GM19468 (cell line): Measurements from ENCODE around the gene ANKK1.

Source experiments
- ATAC-seq: cut with Tn5 transposase; IDR thresholded peaks from one replicate; pipeline ENCODE4 v1.9.1; 2021; ENCODE audit warnings: mild to moderate bottlenecking, moderate library complexity, moderate number of reproducible peaks; ENCODE audit not compliant: unreplicated experiment; ENCODE audit errors: extremely low read depth

Gene ANKK1

DNA sequence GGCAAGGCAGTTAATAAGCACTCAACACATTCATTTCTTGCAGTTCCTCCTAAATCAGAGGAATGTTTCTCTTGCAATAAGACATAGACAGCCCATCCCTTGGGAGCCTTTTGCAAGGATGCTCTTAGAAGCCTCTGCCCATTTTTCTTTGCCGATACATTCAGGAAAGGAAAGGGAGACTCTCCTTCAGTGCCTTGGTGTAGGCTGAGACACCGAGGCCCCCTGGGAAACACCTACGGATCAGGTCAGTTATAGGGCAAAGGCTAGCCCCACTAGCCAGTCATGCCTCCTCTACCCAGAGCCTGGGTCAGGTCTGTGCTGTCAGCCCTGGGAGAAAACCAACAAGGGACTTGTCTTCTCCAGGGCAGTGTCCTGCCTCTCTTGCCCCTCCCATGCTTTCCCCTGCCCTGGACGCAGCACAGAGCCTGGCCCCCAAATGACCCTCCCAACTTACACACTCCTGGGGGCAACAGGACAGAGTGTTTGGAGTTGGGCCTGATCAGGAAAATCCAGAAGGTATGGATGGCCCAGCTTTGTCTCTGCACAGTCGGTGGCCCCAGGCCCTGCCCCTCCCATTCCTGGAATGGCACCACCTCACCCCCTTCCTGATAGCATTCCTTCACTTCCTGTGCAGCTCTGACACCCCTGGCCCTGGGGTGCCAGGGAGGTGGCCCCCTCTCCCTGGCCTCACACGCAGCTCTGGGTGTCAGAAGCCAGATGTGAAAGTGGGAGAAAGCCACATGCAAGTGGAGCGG lies 18.3 kb downstream of the ANKK1 start:
- no peak for ATAC-seq

DNA sequence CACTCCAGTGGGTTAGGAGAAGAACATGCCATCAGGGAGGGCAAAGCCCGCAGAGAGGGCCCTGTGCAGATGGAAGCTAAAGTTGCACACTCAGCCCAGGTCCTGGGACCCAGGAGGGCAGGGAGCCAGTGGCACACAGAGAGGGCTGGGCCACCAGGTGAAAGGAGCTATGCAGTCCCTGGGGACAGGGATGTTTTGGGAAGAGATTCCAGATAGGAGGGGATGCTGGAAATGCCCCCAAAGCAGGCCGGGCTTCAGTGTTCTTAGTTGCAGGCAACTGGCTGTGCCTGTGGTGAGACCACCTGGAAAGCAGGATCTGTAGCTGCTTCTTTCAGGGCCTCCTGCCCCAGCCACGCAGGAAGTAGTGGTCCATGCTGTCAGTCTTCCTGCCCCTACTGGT lies 19.6 kb downstream of the ANKK1 start:
- ATAC-seq: no peak

- no peak for ATAC-seq
Measured at GRCh38 chr11:113408206-113408605, 20.6 kb downstream of the ANKK1 start.

DNA sequence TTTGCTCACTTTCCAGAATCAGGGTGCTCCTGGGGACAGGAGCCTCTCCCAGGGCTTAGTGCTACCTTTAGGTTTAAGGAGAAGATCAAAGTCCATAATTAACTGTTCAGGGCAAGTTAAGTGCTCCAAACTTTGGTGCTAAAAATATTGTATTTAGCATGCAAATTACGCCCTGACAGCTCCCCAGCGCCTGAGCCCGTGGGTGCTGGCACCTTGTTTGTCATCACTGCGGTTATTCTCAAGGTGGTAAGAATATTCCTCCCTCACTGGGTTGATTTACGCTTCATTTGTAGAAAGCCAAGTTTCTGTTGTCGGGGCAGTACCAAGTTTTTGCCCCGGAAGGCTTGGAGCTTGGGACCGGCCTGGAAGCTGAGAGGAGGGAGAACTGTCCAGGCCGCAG lies 21.3 kb downstream of the ANKK1 start:
- ATAC-seq: no peak

DNA sequence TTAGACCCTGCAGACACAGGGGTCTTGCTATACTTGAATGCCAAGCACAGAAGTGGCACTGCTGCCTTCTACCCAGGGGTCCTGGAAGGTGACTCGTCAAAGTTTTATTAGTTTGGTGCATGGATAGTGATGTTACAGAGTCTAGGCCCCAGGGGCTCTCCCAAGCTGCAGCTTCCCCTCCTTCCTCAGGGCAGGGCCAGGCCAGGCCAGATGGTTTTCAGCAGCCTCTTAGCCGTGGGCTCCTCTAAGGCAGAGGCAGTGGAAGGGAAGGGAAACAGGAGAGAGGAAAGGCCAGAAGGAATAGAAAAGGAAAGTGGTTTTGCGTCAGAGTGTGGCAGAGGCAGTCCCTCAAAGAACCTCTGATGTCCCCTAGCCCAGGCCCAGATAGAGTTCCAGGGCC lies 21.9 kb downstream of the ANKK1 start:
- ATAC-seq: no peak

DNA sequence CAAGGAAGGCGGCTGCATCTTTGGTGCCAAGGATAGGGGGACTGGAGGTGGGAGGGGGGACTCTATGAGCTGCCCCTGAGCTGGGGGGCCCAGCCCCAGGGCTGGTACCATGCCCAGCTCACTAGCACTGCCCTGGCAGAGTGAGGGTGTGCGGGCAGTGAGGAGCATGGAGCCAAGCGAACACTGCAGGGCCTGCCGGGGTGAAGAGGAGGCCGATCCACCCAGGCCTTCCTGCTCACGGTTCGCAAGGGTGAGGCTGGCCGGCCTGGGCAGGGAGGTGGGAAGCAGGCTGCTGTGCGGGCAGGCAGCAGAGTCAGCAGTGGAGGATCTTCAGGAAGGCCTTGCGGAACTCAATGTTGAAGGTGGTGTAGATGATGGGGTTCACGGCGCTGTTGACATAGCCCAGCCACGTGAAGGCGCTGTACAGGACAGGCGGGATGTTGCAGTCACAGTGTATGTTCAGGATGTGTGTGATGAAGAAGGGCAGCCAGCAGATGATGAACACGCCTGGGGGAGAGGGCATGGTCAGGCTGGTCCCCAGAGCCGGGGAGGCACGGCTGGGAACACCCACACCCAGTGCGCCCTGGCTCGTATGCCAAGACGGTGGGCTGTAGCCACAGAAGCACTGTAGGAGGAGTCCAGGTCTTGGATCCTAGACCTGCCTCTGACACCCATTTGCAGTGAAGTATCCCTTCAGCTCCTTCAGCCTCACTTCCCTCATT lies 23.0 kb downstream of the ANKK1 start:
- ATAC-seq: no peak

GRCh38 chr11:113411536-113411935 lies 24.0 kb downstream of the ANKK1 start:
- no peak for ATAC-seq

- no peak for ATAC-seq
Measured at GRCh38 chr11:113412675-113413074, 25.1 kb downstream of the ANKK1 start.

GRCh38 chr11:113415343-113415742 lies 27.8 kb downstream of the ANKK1 start:
- no peak for ATAC-seq

- no peak for ATAC-seq
Measured at GRCh38 chr11:113417428-113417827, 29.8 kb downstream of the ANKK1 start.

- no peak for ATAC-seq
Measured at GRCh38 chr11:113419454-113420003, 31.9 kb downstream of the ANKK1 start.

DNA sequence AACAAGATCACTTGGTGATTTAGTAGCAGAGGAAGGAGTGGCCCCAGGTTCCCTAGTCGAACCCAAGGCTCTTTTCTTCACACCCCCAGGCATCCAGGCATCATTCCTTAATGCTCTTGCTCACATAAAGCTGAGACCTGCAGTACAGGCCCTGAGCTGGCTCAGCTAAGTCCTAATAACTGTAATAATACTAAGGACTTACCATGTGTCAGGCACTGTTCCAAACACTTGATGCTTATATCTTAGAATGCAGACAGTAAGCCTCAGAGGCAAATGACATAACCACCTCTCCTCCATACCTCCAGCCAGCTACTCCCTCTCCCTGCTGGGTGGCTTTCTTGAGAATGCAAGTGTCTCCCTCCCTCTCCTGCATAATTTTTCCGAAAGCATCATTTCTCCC lies 33.2 kb downstream of the ANKK1 start:
- ATAC-seq: no peak

DNA sequence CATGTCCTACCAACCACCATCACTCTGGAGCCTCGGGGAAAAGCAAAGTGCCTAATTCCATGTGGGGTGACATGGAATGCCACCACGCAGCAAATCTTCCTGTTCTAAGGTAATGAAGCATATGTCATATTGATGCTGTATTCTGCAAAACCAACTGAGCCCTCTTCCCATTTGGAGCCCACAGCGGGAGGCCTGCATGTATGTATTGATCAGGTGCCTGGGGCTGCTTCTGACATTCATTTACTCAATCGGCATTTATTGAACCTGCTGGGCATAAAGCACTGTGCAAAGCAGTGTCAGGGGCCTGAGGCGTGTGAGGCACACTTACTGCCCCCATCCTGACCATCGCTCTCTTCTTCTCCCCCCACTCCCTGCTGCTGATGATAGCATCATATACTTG lies 39.1 kb downstream of the ANKK1 start:
- ATAC-seq: no peak

GRCh38 chr11:113431746-113432145 lies 44.2 kb downstream of the ANKK1 start:
- no peak for ATAC-seq

DNA sequence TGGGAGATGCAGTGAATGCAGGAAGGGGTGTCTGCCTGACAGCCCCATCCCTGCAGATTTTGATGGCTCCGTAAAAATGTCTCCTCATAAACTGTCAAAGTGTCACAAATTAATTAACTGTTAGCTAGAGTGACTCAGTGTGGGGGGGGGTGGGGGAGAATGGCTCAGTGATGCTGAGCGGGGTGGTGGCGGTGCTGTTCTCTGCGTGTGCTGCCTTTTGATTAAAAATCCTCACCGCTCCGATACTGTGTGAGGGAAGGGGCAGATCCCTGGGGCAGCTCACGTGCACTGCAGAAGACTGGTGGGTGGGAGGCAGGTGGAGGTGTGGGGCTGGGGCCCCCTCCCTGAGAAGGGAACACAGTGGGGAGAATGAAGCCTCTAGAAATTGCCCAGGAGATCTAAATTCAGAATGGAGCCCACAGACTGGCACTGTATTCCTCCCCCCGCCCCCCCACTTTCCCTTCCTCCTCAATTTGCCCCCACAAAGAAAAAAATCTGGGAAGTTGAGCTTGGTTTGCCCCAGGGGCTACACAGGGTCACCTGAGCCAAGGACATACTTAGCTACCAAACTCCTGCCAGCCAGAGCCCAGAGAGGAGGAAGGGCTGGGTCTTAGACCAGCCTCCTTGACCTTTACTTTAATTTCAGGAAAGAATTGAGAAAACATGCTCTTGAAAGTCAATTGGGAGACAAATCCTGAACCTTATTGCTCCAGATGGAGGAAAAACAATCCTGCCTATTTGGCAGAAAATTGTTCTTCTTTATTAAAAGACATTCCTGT lies 47.8 kb downstream of the ANKK1 start:
- ATAC-seq: no peak

DNA sequence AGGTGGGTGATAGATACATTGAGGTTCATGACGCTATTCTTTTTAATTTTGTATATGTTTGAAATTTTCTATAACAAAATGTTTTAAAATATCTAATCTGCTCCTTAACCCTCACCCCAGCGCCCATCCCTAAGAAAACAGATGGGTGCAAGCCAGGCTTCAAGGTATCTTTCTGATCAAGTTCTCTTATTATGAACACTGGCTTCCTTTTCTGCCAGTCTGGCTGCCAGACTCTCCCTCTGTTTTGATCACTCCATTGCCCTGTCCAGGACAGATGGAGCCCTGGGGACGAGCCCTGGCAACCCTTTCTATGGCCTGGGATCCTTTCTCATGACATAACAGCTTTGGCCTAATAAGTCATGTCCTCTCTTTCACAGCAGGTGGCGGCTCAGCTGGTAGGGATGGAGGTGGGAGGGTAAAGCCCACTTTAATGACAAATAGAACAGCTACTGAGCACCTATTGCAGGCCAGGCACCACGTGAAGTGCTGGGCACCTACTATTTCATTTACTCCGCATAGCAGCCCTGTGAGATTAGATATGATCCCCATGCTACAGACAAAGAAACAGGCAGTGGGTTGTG lies 49.2 kb downstream of the ANKK1 start:
- ATAC-seq: no peak

GRCh38 chr11:113440816-113441215 lies 53.2 kb downstream of the ANKK1 start:
- no peak for ATAC-seq

DNA sequence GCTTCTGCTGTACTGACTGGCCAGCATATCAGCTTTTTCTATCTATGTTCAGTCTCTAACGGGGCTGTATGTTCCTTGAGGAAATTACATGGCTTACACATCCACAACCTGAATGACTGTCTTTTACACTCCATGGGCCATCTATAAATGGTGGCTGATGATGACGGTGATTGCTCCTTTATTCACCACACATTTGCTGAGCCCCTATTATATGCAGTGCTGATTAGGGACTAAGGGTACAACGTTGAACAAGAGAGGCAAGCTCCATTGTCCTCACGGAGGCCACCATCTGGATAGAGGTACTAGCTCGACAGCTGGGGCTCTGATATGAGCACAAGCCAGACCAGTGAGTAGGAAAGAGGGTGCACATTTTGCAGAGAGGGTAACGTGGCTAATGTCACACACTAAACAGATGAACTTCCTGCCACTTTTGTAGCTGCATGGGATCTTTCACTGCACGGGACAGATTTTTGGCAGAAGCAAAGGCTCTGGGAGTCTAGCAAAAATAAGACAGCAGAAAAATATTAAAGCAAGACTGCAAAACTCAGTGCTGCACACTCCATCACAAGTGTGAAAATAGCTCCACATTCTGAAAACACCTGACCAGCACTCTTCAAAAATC lies 57.0 kb downstream of the ANKK1 start:
- ATAC-seq: no peak

DNA sequence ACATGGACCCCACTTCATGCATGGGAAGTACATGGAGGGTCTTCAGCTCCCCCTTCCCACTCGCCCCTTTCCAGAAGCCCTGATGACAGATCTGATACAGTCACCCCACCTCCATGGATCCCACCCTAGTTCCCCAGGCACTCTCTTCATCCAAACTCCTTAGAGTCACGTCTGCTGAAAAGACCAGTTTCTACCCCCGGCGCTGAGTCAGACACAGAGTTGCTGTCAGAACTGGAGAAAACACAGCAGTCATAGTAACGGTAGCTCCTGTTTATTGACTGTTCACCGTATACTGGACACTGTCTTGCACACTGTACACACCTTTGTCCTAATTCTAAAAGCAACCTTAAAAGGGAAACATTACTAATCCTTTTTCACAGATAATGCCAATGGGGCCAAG lies 58.5 kb downstream of the ANKK1 start:
- ATAC-seq: no peak

DNA sequence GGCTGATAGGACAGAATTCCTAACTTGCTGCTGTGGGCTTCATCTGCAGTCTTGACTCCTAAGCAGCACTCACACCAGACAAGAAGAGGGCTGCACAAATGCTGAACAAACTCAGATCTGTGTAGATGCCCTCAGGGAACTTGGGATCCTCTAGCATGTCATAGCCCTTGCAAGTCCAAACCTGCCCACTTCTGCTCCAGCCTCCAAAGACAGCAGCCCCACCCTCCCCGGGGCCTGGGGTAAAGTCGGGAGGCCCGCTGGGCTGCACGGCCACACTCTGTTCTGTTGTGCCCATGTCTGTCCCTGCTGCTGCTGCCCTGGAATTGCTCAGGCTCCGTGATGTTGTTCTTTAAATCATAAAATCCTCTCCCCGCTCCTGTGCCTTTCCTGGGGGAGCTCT lies 59.4 kb downstream of the ANKK1 start:
- no peak for ATAC-seq
